Cardiac fibroblast (primary cell): Measurements from ENCODE around the gene TBC1D9B.

Source experiments
- DNase-seq, 2 donors: peaks; one replicate each; pipeline versions ENCODE4 v3.0.0 to v3.0.0-alpha.2; 2010; ENCODE audit warnings: low read depth in 2 of 2
- H3K4me3 ChIP-seq, 2 donors: replicated peaks in 1 of 2; 1 replicate in 1 of 2; 2 replicates in 1 of 2; pipeline ENCODE4 v1.5.1; 2011; ENCODE audit warnings: low read depth in 2 of 2, low read length in 2 of 2, mild to moderate bottlenecking in 2 of 2, moderate library complexity in 1 of 2
- TF ChIP-seq, protein P1 (sequence below): IDR thresholded peaks from one replicate; pipeline ENCODE4 v1.5.1; 2011; ENCODE audit warnings: low read depth, mild to moderate bottlenecking, low read length, inconsistent platforms

Gene TBC1D9B

DNA sequence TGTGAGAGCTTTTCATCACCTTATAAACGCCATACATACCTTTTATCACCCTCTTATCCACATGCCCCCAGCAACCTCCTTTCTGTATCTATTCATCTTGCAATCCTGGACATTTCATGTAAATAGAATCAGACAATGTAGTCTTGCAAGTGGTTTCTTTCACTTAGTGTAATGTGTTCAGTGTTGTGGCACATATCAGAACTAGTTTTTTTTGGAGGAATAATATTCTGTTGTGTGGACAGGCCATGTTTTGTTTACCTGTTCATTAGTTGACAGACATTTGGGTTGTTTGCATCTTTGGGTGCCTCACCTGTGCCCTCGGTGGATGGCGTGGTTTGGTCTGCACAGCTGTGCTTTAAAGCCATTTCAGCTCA lies 85.7 kb downstream of the TBC1D9B start:
- peak overlapping the region; percentile 85 to 91 for H3K4me3 ChIP-seq
- DNase-seq, result no peak
- TF ChIP-seq, protein P1, sequence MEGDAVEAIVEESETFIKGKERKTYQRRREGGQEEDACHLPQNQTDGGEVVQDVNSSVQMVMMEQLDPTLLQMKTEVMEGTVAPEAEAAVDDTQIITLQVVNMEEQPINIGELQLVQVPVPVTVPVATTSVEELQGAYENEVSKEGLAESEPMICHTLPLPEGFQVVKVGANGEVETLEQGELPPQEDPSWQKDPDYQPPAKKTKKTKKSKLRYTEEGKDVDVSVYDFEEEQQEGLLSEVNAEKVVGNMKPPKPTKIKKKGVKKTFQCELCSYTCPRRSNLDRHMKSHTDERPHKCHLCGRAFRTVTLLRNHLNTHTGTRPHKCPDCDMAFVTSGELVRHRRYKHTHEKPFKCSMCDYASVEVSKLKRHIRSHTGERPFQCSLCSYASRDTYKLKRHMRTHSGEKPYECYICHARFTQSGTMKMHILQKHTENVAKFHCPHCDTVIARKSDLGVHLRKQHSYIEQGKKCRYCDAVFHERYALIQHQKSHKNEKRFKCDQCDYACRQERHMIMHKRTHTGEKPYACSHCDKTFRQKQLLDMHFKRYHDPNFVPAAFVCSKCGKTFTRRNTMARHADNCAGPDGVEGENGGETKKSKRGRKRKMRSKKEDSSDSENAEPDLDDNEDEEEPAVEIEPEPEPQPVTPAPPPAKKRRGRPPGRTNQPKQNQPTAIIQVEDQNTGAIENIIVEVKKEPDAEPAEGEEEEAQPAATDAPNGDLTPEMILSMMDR, result no peak

DNA sequence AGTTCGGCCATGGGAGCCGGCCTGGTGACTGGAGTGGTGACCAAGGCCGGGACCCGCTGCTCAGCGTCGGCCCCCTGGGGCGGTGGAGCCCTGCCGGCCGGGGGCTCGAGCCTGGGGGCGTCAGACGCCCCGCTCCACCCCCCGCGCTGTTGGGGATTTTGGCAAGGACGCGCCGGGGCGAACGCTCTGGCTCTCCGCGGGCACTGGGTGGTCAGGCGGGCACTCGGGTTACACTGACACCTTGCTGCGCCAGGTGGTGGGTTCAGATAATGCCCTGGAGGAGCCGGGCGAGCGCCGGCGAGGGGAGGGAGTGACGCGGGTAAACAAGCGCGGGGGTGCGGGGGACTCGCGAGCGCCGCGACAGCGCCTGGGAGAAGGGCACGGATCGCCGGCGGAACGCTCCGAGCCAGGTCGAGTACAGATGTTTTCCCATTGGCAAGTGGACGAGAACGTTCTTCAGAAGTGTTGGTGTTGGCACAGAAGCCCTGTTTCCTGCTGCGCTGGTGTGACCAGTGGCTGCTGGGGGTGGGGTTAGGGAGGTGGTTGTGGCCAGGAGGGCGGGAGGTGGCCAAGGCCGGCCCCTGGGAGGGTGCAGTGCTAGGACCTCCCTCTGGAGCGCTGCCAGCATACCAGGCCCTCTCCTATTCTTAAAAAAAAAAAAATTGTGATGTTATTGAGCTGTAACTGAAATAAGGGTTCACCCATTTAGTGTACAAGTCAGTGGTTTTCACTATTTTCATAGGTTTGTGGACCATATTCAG lies 86.2 kb downstream of the TBC1D9B start:
- peak overlapping the region; percentile 85 to 91 for H3K4me3 ChIP-seq
- TF ChIP-seq, protein P1, result peak; percentile 6
- DNase-seq, result peak; percentile 96 to 97

DNA sequence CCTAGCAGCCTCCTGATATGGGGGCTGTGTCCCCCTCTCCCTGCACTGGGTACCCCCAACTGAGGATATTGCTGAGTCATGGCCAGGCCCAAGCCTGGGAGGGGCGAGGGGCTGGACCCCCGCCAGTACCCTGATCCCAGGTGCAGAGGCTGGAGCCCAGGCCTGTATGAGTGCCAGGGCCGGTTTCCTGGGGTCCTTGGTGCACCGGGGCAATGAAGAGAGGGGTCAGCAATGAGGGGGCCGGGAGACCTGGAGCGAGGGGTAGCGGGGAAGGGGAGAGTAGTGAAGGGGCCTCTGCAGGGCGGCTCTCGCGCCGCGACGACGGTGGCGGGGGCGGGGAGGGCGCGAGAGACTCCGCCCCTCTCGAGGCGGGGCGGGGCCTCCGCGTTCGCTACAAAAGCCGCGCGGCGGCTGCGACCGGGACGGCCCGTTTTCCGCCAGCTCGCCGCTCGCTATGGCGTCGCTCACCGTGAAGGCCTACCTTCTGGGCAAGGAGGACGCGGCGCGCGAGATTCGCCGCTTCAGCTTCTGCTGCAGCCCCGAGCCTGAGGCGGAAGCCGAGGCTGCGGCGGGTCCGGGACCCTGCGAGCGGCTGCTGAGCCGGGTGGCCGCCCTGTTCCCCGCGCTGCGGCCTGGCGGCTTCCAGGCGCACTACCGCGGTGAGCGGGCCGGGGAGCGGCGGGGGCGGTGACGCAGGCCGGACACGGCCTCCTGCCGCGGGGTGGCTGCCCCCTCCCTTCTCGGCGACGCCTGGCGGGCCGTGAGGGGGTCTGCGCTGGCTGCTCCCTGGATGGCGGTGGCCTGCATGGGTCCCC lies 87.0 kb downstream of the TBC1D9B start, which contains the start of gene SQSTM1:
TSS of gene SQSTM1 (plus strand) at position 423 of the 815 bp plus-strand sequence. CDS start at position 455, 32 bp downstream.
- TF ChIP-seq, protein P1, result no peak
- peak within 1 kb of the TSS; percentile 85 to 91 for H3K4me3 ChIP-seq
- peak; percentile 81 to 90 for DNase-seq

DNA sequence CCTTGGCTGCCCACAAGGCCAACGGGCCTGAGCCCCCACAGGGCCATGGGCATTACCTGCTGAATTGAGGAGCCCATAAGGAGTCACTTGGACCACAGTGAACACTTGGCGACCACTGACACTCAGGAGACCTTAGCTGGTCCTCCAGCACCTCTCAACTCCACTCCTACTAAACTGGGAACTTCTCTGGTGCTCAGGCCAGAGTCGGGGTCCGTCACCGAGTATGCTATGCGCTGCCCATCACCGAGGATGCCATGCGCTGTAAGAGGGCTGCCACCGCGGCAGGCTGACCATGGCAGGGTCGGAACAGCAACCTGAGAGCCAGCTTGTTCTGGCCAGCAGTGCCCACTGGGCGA lies 87.6 kb downstream of the TBC1D9B start:
- TF ChIP-seq, protein P1, result no peak
- peak overlapping the region; percentile 85 to 91 for H3K4me3 ChIP-seq
- no peak for DNase-seq

DNA sequence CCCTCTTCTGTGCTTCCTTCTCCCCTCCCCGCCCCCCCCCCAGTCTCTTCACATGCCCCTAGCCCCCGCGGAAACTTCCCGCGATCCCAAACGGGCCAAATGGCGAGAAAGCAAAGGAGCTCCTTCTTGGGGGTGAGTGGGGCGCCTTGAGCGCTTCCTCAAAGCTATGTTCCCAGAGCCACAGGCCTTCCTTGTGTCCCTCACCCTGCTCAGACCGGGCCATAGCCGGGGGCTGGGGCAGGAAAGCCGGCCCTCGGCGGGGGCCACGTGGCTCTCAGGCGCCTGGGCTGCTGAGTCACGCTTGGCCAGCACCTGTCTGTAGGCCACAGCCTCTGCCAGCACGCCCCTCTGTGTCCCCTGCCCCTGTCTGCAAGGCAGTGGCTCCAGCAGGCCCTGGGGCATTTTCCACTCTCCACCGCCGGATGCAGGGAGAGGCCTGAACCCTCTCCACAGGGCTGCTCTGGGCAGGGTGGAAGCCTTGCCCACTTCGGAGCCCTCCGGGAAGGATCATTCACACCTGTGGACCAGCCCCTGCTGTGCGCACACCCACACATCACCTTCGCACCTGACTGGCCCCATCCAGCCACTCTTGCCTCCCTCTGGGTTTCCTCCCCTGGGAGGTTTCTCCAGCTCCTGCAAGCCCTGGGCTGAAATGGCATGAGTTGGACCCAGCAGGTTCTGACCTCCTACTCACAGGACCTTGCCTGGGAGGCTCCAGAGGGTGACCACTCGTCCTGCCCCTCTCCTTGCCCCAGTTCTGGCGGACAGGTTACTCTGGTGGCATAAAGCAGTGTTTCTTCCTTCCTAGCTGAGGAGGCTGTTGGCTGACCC lies 88.2 kb downstream of the TBC1D9B start:
- TF ChIP-seq, protein P1, result no peak
- peak; percentile 78 to 81 for DNase-seq
- peak overlapping the region; percentile 13 to 33 for H3K4me3 ChIP-seq

DNA sequence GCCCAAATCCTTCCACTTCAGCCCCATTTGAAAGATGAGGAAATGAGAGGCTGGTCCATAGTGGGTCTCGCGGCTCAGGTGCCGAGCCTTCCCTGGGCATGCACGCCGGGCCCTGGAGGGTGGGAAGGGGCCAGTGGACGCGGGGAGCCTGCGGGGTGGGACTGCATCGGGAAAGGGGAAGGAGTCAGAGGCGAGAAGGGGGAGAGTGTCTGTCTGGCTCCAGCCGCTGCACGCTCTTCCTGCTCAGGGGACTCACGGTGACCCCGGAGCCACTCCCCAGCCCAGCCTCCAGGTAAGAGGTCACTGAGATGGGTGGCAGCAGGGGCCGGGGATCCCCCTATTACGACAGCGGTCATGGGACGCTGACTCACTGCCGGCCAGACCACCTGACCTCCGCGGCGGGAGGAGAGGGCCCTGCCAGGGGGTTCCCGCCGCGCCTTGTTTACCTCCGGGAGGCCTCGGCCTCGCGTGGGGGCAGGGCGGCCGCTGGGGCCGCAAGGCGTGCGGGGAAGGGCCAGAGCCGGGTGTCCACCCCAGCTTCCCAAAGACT lies 88.9 kb downstream of the TBC1D9B start:
- H3K4me3 ChIP-seq, result peak overlapping the region; percentile 1 to 33
- peak; percentile 95 to 98 for DNase-seq
- TF ChIP-seq, protein P1, result no peak
